BLaER1 treated with 17β-estradiol and CSF1 and Interleukin-3, amounts not matched to agents 10 nM and 100 nM (cell line): ENCODE measurements around the gene SCUBE2.

Experiments
- H3K27ac ChIP-seq, 11 experiments: shearing (Covaris generic); formaldehyde crosslinking; 2 replicates each; pipeline ENCODE4 v1.8.1; 2022
- H3K27me3 ChIP-seq, 11 experiments: shearing (Covaris generic); formaldehyde crosslinking; 2 replicates each; pipeline ENCODE4 v1.8.1; 2022
- H3K36me3 ChIP-seq, 11 experiments: shearing (Covaris generic); formaldehyde crosslinking; 2 replicates each; pipeline ENCODE4 v1.8.1; 2022
- H3K4me1 ChIP-seq, 10 experiments: shearing (Covaris generic); formaldehyde crosslinking; 2 replicates each; pipeline ENCODE4 v1.8.1; 2022
- H3K4me2 ChIP-seq, 11 experiments: shearing (Covaris generic); formaldehyde crosslinking; 2 replicates each; pipeline ENCODE4 v1.8.1; 2022
- H3K4me3 ChIP-seq, 10 experiments: shearing (Covaris generic); formaldehyde crosslinking; 2 replicates each; pipeline ENCODE4 v1.8.1; 2022
- H3K9ac ChIP-seq, 11 experiments: shearing (Covaris generic); formaldehyde crosslinking; 2 replicates each; pipeline ENCODE4 v1.8.1; 2022
- H3K9me3 ChIP-seq, 11 experiments: shearing (Covaris generic); formaldehyde crosslinking; replicated peaks in 1 of 11; 2 replicates each; pipeline ENCODE4 v1.8.1; 2022
- H4K20me1 ChIP-seq, 11 experiments: shearing (Covaris generic); formaldehyde crosslinking; 2 replicates each; pipeline ENCODE4 v1.8.1; 2022
- Cebpa-rat ChIP-seq, 11 experiments: shearing (Covaris generic); IDR thresholded peaks; 2 replicates each; pipeline ENCODE4 v1.8.1; 2022

Gene SCUBE2

DNA sequence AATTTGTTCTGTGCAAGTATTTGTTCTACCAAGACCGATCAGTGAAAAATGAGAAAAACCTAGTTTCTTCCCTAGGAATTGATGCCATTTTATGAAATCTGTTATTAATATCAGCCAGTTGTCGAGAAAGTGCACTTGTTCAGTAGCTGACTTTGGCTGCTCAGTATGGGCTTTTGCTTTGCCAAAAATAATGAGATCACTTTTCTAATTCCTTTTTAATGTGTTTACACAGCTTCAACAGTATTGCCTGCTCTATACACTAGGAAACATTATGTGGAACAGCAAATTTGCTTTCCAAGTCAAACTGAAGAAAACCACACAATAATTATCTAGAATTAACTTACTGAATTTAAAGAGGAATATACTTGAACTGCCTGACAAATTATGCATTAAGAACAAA is 34.4 kb downstream of the SCUBE2 start:
- H3K9ac ChIP-seq: no peak overlapping the region
- H3K4me1 ChIP-seq: peaks cover 0 to 10% (median 0%) of the 10 kb centered on the region in 10 experiments; a peak in 1 of 20 replicates
- H3K27me3 ChIP-seq: no peaks in the 10 kb centered on the region
- H3K4me3 ChIP-seq: no peak overlapping the region
- no peak for TF ChIP-seq Cebpa-rat (IDR thresholded peaks at IDR 0.05)
- no peaks in the 10 kb centered on the region for H3K36me3 ChIP-seq
- H3K4me2 ChIP-seq: no peak overlapping the region
- H3K27ac ChIP-seq: no peak overlapping the region
- H4K20me1 ChIP-seq: no peaks in the 10 kb centered on the region
- no peaks in the 10 kb centered on the region for H3K9me3 ChIP-seq

- no peak overlapping the region for H3K4me3 ChIP-seq
- H3K27me3 ChIP-seq: no peaks in the 10 kb centered on the region
- H3K9ac ChIP-seq: no peak overlapping the region
- peaks cover 0 to 10% (median 0%) of the 10 kb centered on the region in 10 experiments; a peak in 1 of 20 replicates for H3K4me1 ChIP-seq
- H4K20me1 ChIP-seq: no peaks in the 10 kb centered on the region
- no peak overlapping the region for H3K27ac ChIP-seq
- no peak overlapping the region for H3K4me2 ChIP-seq
- no peak for TF ChIP-seq Cebpa-rat (IDR thresholded peaks at IDR 0.05)
- no peaks in the 10 kb centered on the region for H3K36me3 ChIP-seq
- no peaks in the 10 kb centered on the region for H3K9me3 ChIP-seq
Observed at GRCh38 chr11:9056467-9056866, 34.9 kb downstream of the SCUBE2 start.

GRCh38 chr11:9053316-9054035 is 37.9 kb downstream of the SCUBE2 start:
- no peak for TF ChIP-seq Cebpa-rat (IDR thresholded peaks at IDR 0.05)
- no peaks in the 10 kb centered on the region for H3K4me1 ChIP-seq
- no peaks in the 10 kb centered on the region for H3K36me3 ChIP-seq
- H3K9ac ChIP-seq: no peak overlapping the region
- no peaks in the 10 kb centered on the region for H3K9me3 ChIP-seq
- H4K20me1 ChIP-seq: no peaks in the 10 kb centered on the region
- no peak overlapping the region for H3K4me2 ChIP-seq
- no peak overlapping the region for H3K27ac ChIP-seq
- no peak overlapping the region for H3K4me3 ChIP-seq
- H3K27me3 ChIP-seq: no peaks in the 10 kb centered on the region

DNA sequence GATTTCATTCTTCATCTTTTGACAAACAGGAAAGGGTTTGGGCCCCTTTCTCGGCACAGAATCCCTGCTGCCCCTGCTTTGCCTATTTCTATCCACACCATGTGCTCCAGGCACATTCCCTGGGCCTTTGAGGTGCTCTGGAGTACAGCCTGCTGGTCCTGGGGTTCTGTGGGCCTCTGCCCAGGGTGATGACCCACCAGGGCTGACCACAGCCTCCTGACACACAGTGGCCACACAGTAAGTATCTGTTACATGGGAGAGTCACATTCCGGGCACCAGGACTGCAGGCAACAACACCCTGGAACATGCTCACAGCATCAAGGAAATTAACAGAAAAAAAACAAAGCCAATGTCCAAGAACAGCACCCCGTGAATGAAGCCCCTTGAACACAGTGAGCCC is 39.1 kb downstream of the SCUBE2 start:
- H3K4me2 ChIP-seq: no peak overlapping the region
- H3K9me3 ChIP-seq: no peaks in the 10 kb centered on the region
- H4K20me1 ChIP-seq: no peaks in the 10 kb centered on the region
- no peak overlapping the region for H3K27ac ChIP-seq
- no peak overlapping the region for H3K4me3 ChIP-seq
- no peaks in the 10 kb centered on the region for H3K4me1 ChIP-seq
- H3K27me3 ChIP-seq: no peaks in the 10 kb centered on the region
- H3K36me3 ChIP-seq: no peaks in the 10 kb centered on the region
- no peak for TF ChIP-seq Cebpa-rat (IDR thresholded peaks at IDR 0.05)
- no peak overlapping the region for H3K9ac ChIP-seq

- Histone ChIP-seq H3K9me3 (no peaks in the 10 kb centered on the region), H3K36me3 (no peaks in the 10 kb centered on the region), H3K4me3 (no peak overlapping the region), H3K9ac (no peak overlapping the region), H3K4me2 (no peak overlapping the region), H3K27ac (no peak overlapping the region), H4K20me1 (no peaks in the 10 kb centered on the region), H3K27me3 (no peaks in the 10 kb centered on the region), H3K4me1 (no peaks in the 10 kb centered on the region)
- no peak for TF ChIP-seq Cebpa-rat (IDR thresholded peaks at IDR 0.05)
Observed at GRCh38 chr11:9049959-9050358, 41.4 kb downstream of the SCUBE2 start.

GRCh38 chr11:9047964-9048523 is 43.4 kb downstream of the SCUBE2 start:
- no peak overlapping the region for H3K27ac ChIP-seq

GRCh38 chr11:9046481-9046880 is 44.9 kb downstream of the SCUBE2 start:
- no peaks in the 10 kb centered on the region for H3K4me1 ChIP-seq
- H3K4me2 ChIP-seq: no peak overlapping the region
- H3K27me3 ChIP-seq: no peaks in the 10 kb centered on the region
- TF ChIP-seq Cebpa-rat (IDR thresholded peaks at IDR 0.05): no peak
- H3K36me3 ChIP-seq: no peaks in the 10 kb centered on the region
- H3K27ac ChIP-seq: no peak overlapping the region
- H4K20me1 ChIP-seq: no peaks in the 10 kb centered on the region
- H3K9me3 ChIP-seq: no peaks in the 10 kb centered on the region
- H3K4me3 ChIP-seq: no peak overlapping the region
- H3K9ac ChIP-seq: no peak overlapping the region

More at GRCh38 chr11:9047964-9048523, 43.4 kb downstream of the SCUBE2 start:
- no peaks in the 10 kb centered on the region for H3K9me3 ChIP-seq
- TF ChIP-seq Cebpa-rat (IDR thresholded peaks at IDR 0.05): no peak
- H4K20me1 ChIP-seq: no peaks in the 10 kb centered on the region
- H3K4me2 ChIP-seq: no peak overlapping the region
- H3K27me3 ChIP-seq: no peaks in the 10 kb centered on the region
- no peaks in the 10 kb centered on the region for H3K36me3 ChIP-seq
- H3K9ac ChIP-seq: no peak overlapping the region
- no peaks in the 10 kb centered on the region for H3K4me1 ChIP-seq
- no peak overlapping the region for H3K4me3 ChIP-seq

GRCh38 chr11:9042488-9042887 is 48.9 kb downstream of the SCUBE2 start:
- Histone ChIP-seq H3K4me2 (no peak overlapping the region), H3K27me3 (no peaks in the 10 kb centered on the region), H3K9ac (no peak overlapping the region), H3K9me3 (peaks cover 0 to 14% (median 0%) of the 10 kb centered on the region in 11 experiments; a peak in 4 of 22 replicates), H4K20me1 (no peaks in the 10 kb centered on the region), H3K36me3 (no peaks in the 10 kb centered on the region), H3K4me1 (peaks cover 0 to 22% (median 5%) of the 10 kb centered on the region in 10 experiments; a peak in 10 of 20 replicates), H3K4me3 (no peak overlapping the region), H3K27ac (no peak overlapping the region)
- no peak for TF ChIP-seq Cebpa-rat (IDR thresholded peaks at IDR 0.05)

GRCh38 chr11:9041747-9042146 is 49.7 kb downstream of the SCUBE2 start:
- H4K20me1 ChIP-seq: no peaks in the 10 kb centered on the region
- TF ChIP-seq Cebpa-rat (IDR thresholded peaks at IDR 0.05): no peak
- no peak overlapping the region for H3K27ac ChIP-seq
- no peak overlapping the region for H3K4me3 ChIP-seq
- no peak overlapping the region for H3K4me2 ChIP-seq
- no peak overlapping the region for H3K9ac ChIP-seq
- no peaks in the 10 kb centered on the region for H3K27me3 ChIP-seq
- H3K4me1 ChIP-seq: peaks cover 0 to 30% (median 5%) of the 10 kb centered on the region in 10 experiments; a peak in 10 of 20 replicates
- H3K36me3 ChIP-seq: no peaks in the 10 kb centered on the region
- peaks cover 0 to 14% (median 0%) of the 10 kb centered on the region in 11 experiments; a peak in 4 of 22 replicates for H3K9me3 ChIP-seq

DNA sequence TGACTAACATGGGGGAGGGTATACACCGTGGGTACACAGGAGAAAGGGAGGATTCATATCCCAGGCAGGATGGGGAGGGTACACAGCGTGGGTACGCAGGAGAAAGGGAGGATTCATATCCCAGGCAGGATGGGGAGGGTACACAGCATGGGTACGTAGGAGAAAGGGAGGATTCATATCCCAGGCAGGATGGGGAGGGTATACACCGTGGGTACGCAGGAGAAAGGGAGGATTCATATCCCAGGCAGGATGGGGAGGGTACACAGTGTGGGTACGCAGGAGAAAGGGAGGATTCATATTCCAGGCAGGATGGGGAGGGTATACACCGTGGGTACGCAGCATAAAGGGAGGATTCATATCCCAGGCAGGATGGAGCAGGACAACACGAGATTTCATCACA is 51.0 kb downstream of the SCUBE2 start:
- H3K4me2 ChIP-seq: no peak overlapping the region
- no peak overlapping the region for H3K27ac ChIP-seq
- peaks cover 0 to 14% (median 0%) of the 10 kb centered on the region in 11 experiments; a peak in 4 of 22 replicates for H3K9me3 ChIP-seq
- no peak for TF ChIP-seq Cebpa-rat (IDR thresholded peaks at IDR 0.05)
- H4K20me1 ChIP-seq: no peaks in the 10 kb centered on the region
- H3K36me3 ChIP-seq: no peaks in the 10 kb centered on the region
- no peak overlapping the region for H3K4me3 ChIP-seq
- H3K27me3 ChIP-seq: no peaks in the 10 kb centered on the region
- H3K4me1 ChIP-seq: peaks cover 0 to 30% (median 5%) of the 10 kb centered on the region in 10 experiments; a peak in 10 of 20 replicates
- no peak overlapping the region for H3K9ac ChIP-seq
